Measurements from ENCODE around the gene BACH1.

BACH1 gene

DNA sequence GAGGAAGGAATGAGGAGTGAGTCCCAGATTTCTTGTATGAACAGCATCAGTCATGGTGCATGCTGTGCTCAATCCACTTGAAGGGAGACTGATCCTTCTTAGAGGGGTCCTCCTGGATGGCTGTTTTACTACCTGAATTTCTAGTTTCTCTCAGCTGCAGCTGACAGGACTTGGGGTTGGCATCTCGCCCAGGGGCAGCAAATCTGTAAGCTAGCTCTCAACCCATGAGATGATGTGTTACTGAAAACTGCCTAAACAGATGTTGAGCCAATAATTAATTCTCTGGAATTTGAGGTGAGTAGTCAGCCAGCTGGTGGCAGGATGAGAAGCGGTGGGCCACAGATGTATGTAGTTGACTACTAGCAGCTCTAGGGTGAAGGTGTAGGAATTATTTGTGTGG, 19.6 kb downstream of the BACH1 start:
- TF ChIP-seq, protein P1, sequence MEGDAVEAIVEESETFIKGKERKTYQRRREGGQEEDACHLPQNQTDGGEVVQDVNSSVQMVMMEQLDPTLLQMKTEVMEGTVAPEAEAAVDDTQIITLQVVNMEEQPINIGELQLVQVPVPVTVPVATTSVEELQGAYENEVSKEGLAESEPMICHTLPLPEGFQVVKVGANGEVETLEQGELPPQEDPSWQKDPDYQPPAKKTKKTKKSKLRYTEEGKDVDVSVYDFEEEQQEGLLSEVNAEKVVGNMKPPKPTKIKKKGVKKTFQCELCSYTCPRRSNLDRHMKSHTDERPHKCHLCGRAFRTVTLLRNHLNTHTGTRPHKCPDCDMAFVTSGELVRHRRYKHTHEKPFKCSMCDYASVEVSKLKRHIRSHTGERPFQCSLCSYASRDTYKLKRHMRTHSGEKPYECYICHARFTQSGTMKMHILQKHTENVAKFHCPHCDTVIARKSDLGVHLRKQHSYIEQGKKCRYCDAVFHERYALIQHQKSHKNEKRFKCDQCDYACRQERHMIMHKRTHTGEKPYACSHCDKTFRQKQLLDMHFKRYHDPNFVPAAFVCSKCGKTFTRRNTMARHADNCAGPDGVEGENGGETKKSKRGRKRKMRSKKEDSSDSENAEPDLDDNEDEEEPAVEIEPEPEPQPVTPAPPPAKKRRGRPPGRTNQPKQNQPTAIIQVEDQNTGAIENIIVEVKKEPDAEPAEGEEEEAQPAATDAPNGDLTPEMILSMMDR (IDR thresholded peaks at IDR 0.05; ENCODE audit: low read depth, low read length): no peak
- H3K4me3 ChIP-seq (ENCODE audit: low read depth, low read length): no peak overlapping the region
- DNase-seq (ENCODE audit: low read depth, low spot score): no peak
- in situ Hi-C loops (cut with HindIII; ENCODE audit: low sequenced_read_pairs): no loop called here

DNA sequence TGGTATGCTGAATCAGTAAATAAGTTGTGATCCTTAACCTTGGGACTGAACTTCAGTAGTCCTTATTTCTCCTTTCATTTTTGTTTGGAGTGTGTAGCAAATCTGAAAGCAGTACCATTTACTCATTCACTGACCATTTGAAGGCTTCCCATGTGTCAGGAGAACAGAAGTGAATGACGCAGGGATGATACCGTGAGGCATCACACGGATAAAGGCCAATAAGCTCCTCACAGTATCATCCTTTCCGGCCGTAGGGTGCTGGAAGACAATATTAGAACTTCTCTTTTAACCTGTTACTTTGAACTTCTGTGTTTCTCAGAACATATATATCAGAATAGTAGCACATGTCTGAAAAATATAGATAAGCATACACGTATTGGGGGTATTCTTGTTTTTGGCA, 21.3 kb downstream of the BACH1 start:
- TF ChIP-seq, protein P1 (IDR thresholded peaks at IDR 0.05; ENCODE audit: low read depth, low read length): no peak
- no peak for DNase-seq (ENCODE audit: low read depth, low spot score)
- in situ Hi-C loops (cut with HindIII; ENCODE audit: low sequenced_read_pairs): no loop called here

DNA sequence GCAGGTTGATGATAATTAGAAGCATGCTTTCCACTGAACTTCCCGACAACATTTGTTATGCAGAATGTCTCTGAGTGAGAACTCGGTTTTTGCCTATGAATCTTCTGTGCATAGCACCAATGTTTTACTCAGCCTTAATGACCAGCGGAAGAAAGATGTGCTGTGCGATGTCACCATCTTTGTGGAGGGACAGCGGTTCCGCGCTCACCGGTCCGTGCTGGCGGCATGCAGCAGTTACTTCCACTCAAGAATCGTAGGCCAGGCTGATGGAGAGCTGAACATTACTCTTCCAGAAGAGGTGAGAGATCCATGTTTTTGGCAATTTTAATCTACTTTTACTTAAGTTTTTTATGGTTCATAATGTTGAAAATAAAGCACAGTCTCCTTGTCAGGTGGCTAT, 22.5 kb downstream of the BACH1 start:
- TF ChIP-seq, protein P1 (IDR thresholded peaks at IDR 0.05; ENCODE audit: low read depth, low read length): no peak
- no peak for DNase-seq (ENCODE audit: low read depth, low spot score)
- no peak overlapping the region for H3K4me3 ChIP-seq (ENCODE audit: low read depth, low read length)
- in situ Hi-C loops (cut with HindIII; ENCODE audit: low sequenced_read_pairs): no loop called here

More for the DNA sequence above, 21.3 kb downstream of the BACH1 start:
- H3K4me3 ChIP-seq (ENCODE audit: low read depth, low read length): no peak overlapping the region

DNA sequence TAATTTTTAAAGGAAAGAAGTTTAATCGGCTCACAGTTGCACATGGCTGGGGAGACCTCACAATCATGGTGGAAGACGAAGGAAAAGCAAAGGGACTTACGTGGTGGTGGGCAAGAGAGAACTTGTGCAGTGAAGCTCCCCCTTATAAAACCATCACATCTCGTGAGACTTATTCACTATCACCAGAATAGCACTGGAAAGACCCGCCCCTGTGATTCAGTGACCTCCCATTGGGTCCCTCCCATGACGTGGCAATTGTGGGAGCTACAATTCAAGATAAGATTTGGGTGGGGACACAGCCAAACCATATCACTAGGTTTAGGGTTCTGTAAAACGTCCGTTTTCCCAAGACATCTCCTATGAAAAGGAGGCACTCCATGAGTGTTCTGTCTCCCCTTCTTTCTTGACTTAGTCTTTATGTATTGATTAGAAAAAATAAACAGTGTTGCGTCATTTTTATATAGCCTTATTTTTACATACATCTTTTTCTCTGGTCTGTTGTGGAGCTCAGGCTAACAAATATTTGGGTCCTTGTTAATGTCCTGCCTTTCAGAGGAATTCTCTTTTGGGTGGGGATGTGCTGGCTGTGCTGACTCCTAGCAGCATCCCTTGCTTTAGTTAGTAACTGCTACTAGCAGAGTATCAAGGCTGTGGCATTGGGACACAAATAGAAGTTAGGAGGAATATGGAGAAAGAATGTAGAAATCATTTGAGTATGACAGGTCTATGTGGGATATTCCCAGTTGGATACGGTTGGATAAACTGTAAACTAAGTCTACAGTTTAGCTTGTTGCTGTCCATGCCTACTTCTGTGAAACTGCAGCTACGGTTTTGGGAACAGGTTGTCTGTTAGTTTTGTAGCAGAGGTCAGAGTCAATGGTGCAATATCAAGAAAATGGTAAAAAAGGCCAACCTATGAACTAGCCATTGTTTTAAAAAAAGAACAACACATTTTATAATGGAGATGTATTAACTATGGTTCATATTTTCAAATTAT, 23.5 kb downstream of the BACH1 start:
- TF ChIP-seq, protein P1 (IDR thresholded peaks at IDR 0.05; ENCODE audit: low read depth, low read length): no peak
- H3K4me3 ChIP-seq (ENCODE audit: low read depth, low read length): no peak overlapping the region
- no peak for DNase-seq (ENCODE audit: low read depth, low spot score)
- in situ Hi-C loops (cut with HindIII; ENCODE audit: low sequenced_read_pairs): no loop called here

DNA sequence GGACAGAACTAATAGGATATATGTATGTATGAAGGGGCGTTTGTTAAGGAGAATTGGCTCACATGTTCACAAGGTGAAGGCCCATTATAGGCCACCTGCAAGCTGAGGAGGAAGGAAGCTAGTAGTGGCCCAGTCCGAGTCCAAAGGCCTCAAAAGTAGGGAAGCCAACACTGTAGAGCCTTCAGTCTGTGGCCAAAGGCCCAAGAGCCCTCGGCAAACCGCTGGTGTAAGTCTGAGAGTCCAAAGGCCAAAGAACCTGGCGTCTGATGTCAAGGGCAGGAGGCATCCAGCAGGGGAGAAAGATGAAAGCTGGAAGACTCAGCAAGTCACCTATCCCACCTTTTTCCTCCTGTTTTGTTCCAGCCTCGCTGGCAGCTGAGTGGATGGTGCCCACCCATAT, 24.5 kb downstream of the BACH1 start:
- H3K4me3 ChIP-seq (ENCODE audit: low read depth, low read length): no peak overlapping the region
- TF ChIP-seq, protein P1 (IDR thresholded peaks at IDR 0.05; ENCODE audit: low read depth, low read length): no peak
- in situ Hi-C loops (cut with HindIII; ENCODE audit: low sequenced_read_pairs): no loop called here
- no peak for DNase-seq (ENCODE audit: low read depth, low spot score)

DNA sequence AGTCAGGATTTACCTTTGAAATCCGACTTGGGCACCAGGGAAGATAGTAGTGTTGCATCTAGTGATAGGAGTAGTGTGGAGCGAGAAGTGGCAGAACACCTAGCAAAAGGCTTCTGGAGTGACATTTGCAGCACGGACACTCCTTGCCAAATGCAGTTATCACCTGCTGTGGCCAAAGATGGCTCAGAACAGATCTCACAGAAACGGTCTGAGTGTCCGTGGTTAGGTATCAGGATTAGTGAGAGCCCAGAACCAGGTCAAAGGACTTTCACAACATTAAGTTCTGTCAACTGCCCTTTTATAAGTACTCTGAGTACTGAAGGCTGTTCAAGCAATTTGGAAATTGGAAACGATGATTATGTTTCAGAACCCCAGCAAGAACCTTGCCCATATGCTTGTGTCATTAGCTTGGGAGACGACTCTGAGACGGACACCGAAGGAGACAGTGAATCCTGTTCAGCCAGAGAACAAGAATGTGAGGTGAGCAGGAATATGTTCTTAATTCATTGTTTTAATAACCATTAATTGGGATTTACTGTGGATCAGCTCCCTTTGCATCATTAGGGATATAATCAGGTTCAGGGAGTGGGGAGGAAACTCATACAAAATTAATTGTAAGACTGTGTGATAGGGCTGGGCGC, 28.3 kb downstream of the BACH1 start:
- in situ Hi-C loops (cut with HindIII; ENCODE audit: low sequenced_read_pairs): no loop called here

More for the DNA sequence above, 28.3 kb downstream of the BACH1 start:
- no peak overlapping the region for H3K4me3 ChIP-seq (ENCODE audit: low read depth, low read length)
- TF ChIP-seq, protein P1 (IDR thresholded peaks at IDR 0.05; ENCODE audit: low read depth, low read length): no peak
- DNase-seq (ENCODE audit: low read depth, low spot score): no peak
